Psoas muscle (tissue), 8 donors: ENCODE results near the gene PPP4C. TPM values are rescaled to one million over a fixed set of nuclear protein-coding genes. Genes with fewer than 3 reads are reported as not detected.

Experiments used
- ATAC-seq, 4 donors: fragments of 200-7000 bp; cut with Tn5 transposase; one replicate each; pipeline ENCODE4 v1.9.1; 2020; ENCODE audit warnings: moderate library complexity in 3 of 4, mild to moderate bottlenecking in 2 of 4
- DNase-seq, 2 donors: peaks; one replicate each; pipeline ENCODE4 v3.0.0-alpha.2; 2020
- H3K27ac ChIP-seq: fragments of 200-600 bp; one replicate; pipeline ENCODE4 v1.8.0; 2022
- H3K27me3 ChIP-seq, 3 donors: fragments of 200-600 bp in 1 of 3; one replicate each; pipeline versions ENCODE4 v1.6.1 to v1.8.0; 2013 to 2022; ENCODE audit warnings: low read length in 2 of 3, mild to moderate bottlenecking in 2 of 3, moderate library complexity in 1 of 3; ENCODE audit not compliant: insufficient read depth in 3 of 3
- H3K36me3 ChIP-seq, 2 donors: fragments of 200-600 bp in 1 of 2; one replicate each; pipeline versions ENCODE4 v1.6.1 to v1.8.0; 2013 to 2022; ENCODE audit warnings: low read depth in 1 of 2, mild to moderate bottlenecking in 1 of 2, moderate library complexity in 1 of 2; ENCODE audit not compliant: insufficient read depth in 1 of 2
- H3K4me1 ChIP-seq: fragments of 200-600 bp; one replicate; pipeline ENCODE4 v1.8.0; 2022
- H3K4me3 ChIP-seq: fragments of 200-600 bp; one replicate; pipeline ENCODE4 v1.8.0; 2022; ENCODE audit warnings: mild to moderate bottlenecking
- H3K9me3 ChIP-seq: fragments of 200-600 bp; one replicate; pipeline ENCODE4 v1.8.0; 2022
- CTCF ChIP-seq: fragments of 200-600 bp; IDR thresholded peaks from one replicate; pipeline ENCODE4 v1.8.0; 2022; ENCODE audit warnings: antibody characterized with exemption
- WGBS, 3 donors: extraction: QIAGEN DNeasy Blood & Tissue Kit; methylation state at CpG; one replicate each; pipeline versions ENCODE4 v1.1.6 to v1.1.7; 2013; 5-methylcytosine and 5-hydroxymethylcytosine counted together
- intact Hi-C, 2 donors: fragments of 100-400 bp; cut with DNase I; formaldehyde crosslinking; loops; one replicate each; pipeline versions ENCODE4 v1.11.0 to v1.14.2; 2022
- polyA plus RNA-seq, 3 donors: library from polyadenylated mRNA; stranded (reverse); fragments of 200-250 nt; gene quantifications; one replicate each; pipeline ENCODE4 v1.2.3, GENCODE V29; 2013
- total RNA-seq, 4 donors: library from RNA; stranded (reverse); fragmentation: NEBNext Ultra II Directional in 2 of 4; extraction: Animal tissue kit (Norgen Biotek cat#: 25700) in 2 of 4; gene quantifications; one replicate each; pipeline versions ENCODE4 v1.2.1 to v1.2.4, GENCODE V29; 2021 to 2023
- donor health status: healthy with polysubstance abuse.
- donor health status: DM: no; HTN: no; CAD: no; lungs with moderate emphysema.
- donor health status: Bipolar disorder and iron deficiency.
- donor health status: healthy.
- donor health status: DM: yes; HTN: yes; CAD: no.
- donor health status: DM: no; HTN: no; CAD: no.
- donor health status: DM: no; HTN: no; CAD: no.
- donor health status: DM: yes; HTN: yes; CAD: no.

Gene PPP4C
- total and polyA plus RNA-seq, 7 donors = 38.1 to 172 (median 64.5) TPM

DNA sequence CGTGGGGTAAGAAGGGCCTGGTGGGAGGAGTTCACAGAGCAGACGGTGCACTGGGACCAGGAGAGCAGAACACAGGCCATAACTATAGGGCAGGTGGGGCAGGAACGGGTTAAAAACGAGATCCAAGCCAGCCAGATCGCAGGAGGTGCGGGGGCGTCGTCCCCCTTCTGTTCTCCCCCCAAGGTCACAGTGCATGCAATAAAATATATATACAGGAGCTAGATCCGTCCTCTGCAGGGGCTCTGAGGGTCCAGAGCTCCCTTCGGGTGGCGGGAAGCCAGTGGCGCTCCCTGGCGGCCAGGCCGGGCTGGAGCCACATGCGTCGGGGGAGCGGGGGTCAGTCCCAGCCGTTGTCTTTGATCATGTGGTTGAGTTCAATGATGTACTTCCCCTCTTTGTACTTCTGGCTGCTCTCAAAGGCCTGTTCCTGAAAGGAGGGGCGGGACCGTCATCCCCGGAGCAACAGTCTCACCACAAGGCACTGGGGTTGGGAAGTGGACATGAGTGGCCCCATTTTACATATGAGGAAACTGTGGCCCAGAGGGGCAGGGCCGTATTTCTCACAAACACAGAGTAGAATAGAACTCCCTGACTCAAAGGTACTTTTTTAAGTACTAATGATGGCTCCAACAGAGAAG lies 16.7 kb downstream of the PPP4C start:
- H3K4me3 ChIP-seq = peak overlapping the region; percentile 64
- ATAC-seq (peak; percentile 24 to 69 (median 55)), DNase-seq (peak; percentile 83 to 90)
- H3K27ac ChIP-seq = peak overlapping the region; percentile 97
- peak; percentile 65 for TF ChIP-seq CTCF
- 6 to 17% (median 7%) methylated on average over 22 of the region's 22 CpGs for WGBS, 3 donors
- H3K27me3 ChIP-seq = no peaks in the 10 kb centered on the region
- H3K4me1 ChIP-seq = peaks cover 34% of the 10 kb centered on the region
- peaks cover 3% of the 10 kb centered on the region for H3K9me3 ChIP-seq
- intact Hi-C loops = loop anchor here in 1 of 2 donors (5.0 to 10.0 kb wide), 2 partner anchors 50 to 312 kb away; partner anchors contain the start of gene ZNF771
- H3K36me3 ChIP-seq = peaks cover 0 to 24% of the 10 kb centered on the region in 2 donors

DNA sequence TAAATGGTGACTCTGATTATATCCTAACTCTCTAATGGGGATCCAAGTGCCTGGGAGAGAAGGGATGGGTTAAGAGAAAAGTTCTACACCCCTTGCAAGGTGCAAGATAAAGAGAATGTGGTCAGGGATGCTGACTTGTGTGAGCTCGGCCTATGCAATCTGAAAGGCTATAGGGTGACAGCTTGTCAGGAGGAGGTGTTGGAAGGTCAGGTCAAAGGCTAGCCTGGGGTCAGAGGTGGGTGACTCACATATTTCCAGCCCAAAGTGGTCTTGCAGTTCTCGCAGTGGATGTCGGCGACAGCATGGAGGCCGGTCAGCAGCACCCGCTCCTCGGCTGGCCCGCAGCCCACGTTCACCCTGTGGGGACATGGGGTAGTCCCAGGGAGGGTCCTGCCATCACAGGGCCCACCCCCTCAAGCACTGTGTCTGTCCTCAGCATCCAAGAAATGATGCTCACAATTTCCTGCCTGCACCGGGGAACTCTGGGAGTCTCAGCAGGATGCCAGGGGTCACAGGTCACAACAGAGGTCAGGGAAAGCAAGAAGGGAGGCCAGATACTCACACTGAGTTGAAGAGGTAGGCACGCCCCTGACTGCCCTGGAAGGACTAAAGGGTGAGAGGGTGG lies 18.9 kb downstream of the PPP4C start:
- peaks cover 34% of the 10 kb centered on the region for H3K4me1 ChIP-seq
- H3K9me3 ChIP-seq = peaks cover 8% of the 10 kb centered on the region
- DNase-seq (no peak), ATAC-seq (no peak)
- no peak for TF ChIP-seq CTCF
- H3K4me3 ChIP-seq = peak overlapping the region; percentile 93
- intact Hi-C loops = loop anchor here in 1 of 2 donors (5.0 to 10.0 kb wide), 3 partner anchors 52 to 310 kb away; partner anchors contain the start of genes CORO1A and ZNF771
- 66 to 72% (median 69%) methylated on average over 11 of the region's 11 CpGs for WGBS, 3 donors
- peaks cover 0 to 24% of the 10 kb centered on the region in 2 donors for H3K36me3 ChIP-seq
- no peaks in the 10 kb centered on the region for H3K27me3 ChIP-seq
- peak overlapping the region; percentile 97 for H3K27ac ChIP-seq

DNA sequence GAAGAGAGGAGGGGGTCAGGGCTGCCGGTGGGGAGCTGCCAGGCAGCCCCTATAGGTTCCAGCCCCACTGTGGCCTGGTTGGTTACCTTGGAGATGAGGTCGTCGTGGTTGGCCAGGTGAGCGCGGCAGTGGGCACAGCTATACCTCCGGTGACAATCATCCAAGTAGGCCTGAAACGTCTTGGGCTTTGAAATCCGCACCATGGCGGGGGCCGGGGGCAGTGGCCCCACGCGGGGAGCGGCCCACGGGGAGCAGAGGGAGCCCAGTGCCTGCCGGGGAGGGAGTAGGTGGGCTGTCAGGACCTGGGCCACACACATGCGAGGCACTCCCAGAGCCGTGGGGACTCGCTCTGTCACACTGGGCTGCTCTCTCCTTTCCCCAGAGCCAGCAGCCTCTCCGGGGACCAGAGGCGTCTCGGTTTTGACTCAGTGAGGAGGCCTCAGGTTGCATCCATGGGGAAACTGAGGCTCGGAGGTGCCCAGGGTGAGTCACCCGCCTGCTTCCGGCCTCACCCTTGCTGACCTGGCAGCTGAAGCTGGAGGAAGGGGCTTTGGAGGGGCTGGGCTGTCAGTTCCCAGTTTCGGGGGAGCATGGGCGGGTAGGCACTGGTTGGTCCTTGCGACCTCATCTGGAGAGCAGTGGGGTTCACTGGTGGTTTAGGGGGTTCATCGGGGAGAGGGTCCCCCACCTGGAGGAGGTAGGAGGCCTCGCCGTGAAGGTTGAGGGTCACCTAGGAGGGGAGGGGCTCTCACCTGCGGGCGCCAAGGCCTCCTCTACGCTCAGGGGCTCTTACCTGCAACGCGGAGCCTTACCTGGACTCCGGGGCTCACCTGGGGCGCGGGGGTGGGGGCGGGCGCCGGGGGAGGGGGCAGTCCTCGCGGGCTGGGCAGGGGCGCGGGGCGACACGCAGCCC lies 19.6 kb downstream of the PPP4C start:
- intact Hi-C loops = loop anchor here (2.0 to 10.0 kb wide), 3 partner anchors 27 to 309 kb away; partner anchors contain the start of genes CORO1A (in 1 of the 2), MAPK3 (in 1 of the 2) and ZNF771 (in 1 of the 2)
- 6 to 15% (median 9%) methylated on average over 34 to 47 of the region's 47 CpGs for WGBS, 3 donors
- H3K4me3 ChIP-seq = peak overlapping the region; percentile 93
- H3K36me3 ChIP-seq = peaks cover 0 to 24% of the 10 kb centered on the region in 2 donors
- no peak for TF ChIP-seq CTCF
- no peak for ATAC-seq
- DNase-seq = no peak
- H3K4me1 ChIP-seq = peaks cover 34% of the 10 kb centered on the region
- H3K27me3 ChIP-seq = no peaks in the 10 kb centered on the region
- H3K27ac ChIP-seq = peak overlapping the region; percentile 97
- H3K9me3 ChIP-seq = peaks cover 8% of the 10 kb centered on the region

DNA sequence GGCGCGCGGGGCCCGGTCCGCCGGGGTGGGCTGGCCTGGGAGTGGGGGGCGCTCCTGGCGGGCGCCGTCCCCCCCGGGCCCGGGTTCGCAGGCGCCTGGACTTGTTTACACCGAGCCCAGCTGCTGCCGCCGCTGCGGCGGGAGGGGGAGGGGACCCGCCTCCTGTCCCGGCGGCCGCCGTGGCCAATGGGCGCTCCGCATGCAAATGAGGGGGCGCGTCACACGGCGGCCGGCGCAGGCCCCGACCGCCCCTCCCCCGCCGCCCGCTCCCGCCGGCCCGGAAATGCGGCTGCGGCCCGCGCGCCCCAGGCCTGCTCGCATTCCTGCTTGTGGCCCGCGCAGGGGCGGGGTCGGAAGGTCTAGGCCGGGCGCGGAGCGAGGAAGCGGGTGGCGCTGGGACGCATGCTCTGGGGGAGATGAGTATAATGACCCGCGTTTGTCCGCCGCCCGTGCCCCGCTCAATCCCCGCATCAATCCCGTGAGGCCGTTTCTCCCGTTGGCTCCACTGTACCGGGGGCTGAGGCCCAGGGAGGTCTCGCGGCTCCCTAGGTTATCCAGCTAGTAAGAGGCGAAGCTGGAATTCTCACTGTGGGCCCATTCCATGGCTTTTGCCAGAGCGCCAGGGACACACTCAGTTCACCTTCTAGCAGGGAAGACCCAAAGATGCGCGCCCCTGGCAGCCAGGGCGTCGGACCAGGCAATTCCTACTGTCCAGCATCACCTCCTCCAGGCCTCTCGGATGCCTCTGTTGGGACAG lies 20.5 kb downstream of the PPP4C start, which contains the start of gene YPEL3:
Gene YPEL3 (minus strand): TSS at position 109 of the 757 bp plus-strand sequence. CDS start 731 bp downstream, outside the sequence.
- H3K27me3 ChIP-seq = no peaks in the 10 kb centered on the region
- TF ChIP-seq CTCF = no peak
- peaks cover 29% of the 10 kb centered on the region for H3K4me1 ChIP-seq
- WGBS, 3 donors = 7 to 23% (median 23%) methylated on average over 21 to 77 of the region's 77 CpGs
- peak within 1 kb of the TSS; percentile 93 for H3K4me3 ChIP-seq
- intact Hi-C loops = loop anchor here (2.0 to 10.0 kb wide), 3 partner anchors 27 to 309 kb away; partner anchors contain the start of genes CORO1A (in 1 of the 2), MAPK3 (in 1 of the 2) and ZNF771 (in 1 of the 2)
- peak within 1 kb of the TSS; percentile 97 for H3K27ac ChIP-seq
- ATAC-seq = peak; percentile 78 to 82 (median 80)
- peaks cover 0 to 24% of the 10 kb centered on the region in 2 donors for H3K36me3 ChIP-seq
- DNase-seq = peak; percentile 94 to 97
- H3K9me3 ChIP-seq = peaks cover 8% of the 10 kb centered on the region
